ENCODE data around the gene PIP4K2B. TPM values are rescaled to one million over a fixed set of nuclear protein-coding genes. Genes with fewer than 3 reads are reported as not detected.

Gene PIP4K2B
- polyA plus RNA-seq, 1 experiment: 36.8 TPM

DNA sequence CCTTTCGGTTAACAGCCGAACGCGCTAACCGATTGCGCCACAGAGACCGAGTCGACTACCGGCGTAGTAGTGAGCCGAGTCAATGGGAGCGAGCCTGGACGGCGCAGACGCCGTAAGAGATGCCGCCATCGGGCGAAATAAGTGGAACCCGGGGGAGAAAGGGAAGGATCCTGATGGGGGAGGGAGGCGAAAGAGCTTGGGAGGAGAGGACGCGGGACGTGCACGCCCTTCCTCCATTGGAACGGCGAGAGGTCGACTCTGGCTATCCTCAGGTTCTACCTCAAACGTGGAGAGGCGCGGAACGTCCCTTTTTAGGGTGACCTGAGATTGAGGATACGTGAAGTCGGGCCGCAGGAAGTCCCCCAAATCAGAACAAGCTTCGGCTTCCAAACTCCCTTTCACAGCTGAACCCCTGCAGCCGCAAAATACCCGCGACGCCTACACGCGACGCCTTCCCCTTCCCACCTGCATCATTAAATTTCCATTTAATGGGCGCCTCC, 47.5 kb downstream of the PIP4K2B start:
- H3K9me3 ChIP-seq (ENCODE audit: control insufficient read depth, insufficient read depth, low read length): peaks cover 8% of the 10 kb centered on the region; the same call in 1 of the 2 replicates
- H3K27ac ChIP-seq (ENCODE audit: low read depth, low read length): peak overlapping the region; percentile 70
- ChIA-PET POLR2A (interaction anchor here (0.6 to 1.2 kb wide), 5 partner anchors 21 to 167 kb away, joined by 3 to 11 read pairs (median 4); partner anchors contain the start of genes LASP1 and RPL23), CTCF (interaction anchor here (1.2 kb wide), 1 partner anchor 17 kb away, joined by 5 read pairs; no protein-coding TSS in a partner anchor)
- no peaks in the 10 kb centered on the region for H3K27me3 ChIP-seq (ENCODE audit: control insufficient read depth, insufficient read depth, low read length)
- H3K4me3 ChIP-seq (ENCODE audit: low read depth, low read length): peak overlapping the region; percentile 99
- TF ChIP-seq, protein P1, sequence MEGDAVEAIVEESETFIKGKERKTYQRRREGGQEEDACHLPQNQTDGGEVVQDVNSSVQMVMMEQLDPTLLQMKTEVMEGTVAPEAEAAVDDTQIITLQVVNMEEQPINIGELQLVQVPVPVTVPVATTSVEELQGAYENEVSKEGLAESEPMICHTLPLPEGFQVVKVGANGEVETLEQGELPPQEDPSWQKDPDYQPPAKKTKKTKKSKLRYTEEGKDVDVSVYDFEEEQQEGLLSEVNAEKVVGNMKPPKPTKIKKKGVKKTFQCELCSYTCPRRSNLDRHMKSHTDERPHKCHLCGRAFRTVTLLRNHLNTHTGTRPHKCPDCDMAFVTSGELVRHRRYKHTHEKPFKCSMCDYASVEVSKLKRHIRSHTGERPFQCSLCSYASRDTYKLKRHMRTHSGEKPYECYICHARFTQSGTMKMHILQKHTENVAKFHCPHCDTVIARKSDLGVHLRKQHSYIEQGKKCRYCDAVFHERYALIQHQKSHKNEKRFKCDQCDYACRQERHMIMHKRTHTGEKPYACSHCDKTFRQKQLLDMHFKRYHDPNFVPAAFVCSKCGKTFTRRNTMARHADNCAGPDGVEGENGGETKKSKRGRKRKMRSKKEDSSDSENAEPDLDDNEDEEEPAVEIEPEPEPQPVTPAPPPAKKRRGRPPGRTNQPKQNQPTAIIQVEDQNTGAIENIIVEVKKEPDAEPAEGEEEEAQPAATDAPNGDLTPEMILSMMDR (IDR thresholded peaks at IDR 0.05; ENCODE audit: low read depth, low read length): no peak
- DNase-seq (ENCODE audit: low read depth, low spot score): peak; percentile 81

DNA sequence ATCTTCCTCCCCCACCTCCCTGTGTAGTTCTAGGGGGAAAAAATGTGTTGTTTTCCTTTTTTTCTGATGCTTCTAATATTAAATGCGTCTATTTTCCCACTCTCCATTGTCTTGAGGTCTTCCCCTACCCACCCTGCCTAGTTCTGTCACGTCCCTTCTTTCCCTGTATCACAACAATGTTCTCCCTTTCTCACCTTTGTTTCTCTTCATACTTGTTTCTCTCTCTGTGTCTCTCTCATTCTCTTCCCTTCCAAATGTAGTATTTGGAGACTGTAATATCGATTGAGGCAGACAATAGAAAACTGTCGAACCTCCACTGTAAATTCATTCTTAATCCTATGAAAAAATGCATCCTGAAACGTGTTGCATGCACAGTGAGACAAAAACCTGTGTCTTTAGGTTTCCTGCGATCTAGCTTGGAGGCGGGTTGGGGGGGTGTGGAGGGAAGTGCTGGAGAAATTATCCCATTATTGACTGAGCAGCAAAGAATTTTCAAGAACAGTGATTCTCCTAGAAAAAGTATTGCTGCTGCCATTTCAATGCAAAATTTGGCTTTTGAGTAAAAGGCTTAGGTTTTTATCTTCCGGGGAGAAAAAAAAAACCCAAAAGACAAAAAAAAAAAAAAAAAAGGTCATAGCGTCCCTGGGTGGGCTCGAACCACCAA, 48.1 kb downstream of the PIP4K2B start:
- ChIA-PET CTCF (interaction anchor here (1.2 kb wide), 1 partner anchor 16 kb away, joined by 5 read pairs; no protein-coding TSS in a partner anchor), POLR2A (interaction anchor here (0.8 to 1.2 kb wide), 3 partner anchors 103 to 168 kb away, joined by 3 to 11 read pairs (median 3); partner anchors contain the start of genes LASP1 and RPL23)
- H3K4me3 ChIP-seq (ENCODE audit: low read depth, low read length): peak overlapping the region; percentile 85
- DNase-seq (ENCODE audit: low read depth, low spot score): no peak
- H3K9me3 ChIP-seq (ENCODE audit: control insufficient read depth, insufficient read depth, low read length): peaks cover 8% of the 10 kb centered on the region; the same call in 1 of the 2 replicates
- no peak overlapping the region for H3K27ac ChIP-seq (ENCODE audit: low read depth, low read length)
- H3K27me3 ChIP-seq (ENCODE audit: control insufficient read depth, insufficient read depth, low read length): no peaks in the 10 kb centered on the region
- TF ChIP-seq, protein P1 (IDR thresholded peaks at IDR 0.05; ENCODE audit: low read depth, low read length): no peak

DNA sequence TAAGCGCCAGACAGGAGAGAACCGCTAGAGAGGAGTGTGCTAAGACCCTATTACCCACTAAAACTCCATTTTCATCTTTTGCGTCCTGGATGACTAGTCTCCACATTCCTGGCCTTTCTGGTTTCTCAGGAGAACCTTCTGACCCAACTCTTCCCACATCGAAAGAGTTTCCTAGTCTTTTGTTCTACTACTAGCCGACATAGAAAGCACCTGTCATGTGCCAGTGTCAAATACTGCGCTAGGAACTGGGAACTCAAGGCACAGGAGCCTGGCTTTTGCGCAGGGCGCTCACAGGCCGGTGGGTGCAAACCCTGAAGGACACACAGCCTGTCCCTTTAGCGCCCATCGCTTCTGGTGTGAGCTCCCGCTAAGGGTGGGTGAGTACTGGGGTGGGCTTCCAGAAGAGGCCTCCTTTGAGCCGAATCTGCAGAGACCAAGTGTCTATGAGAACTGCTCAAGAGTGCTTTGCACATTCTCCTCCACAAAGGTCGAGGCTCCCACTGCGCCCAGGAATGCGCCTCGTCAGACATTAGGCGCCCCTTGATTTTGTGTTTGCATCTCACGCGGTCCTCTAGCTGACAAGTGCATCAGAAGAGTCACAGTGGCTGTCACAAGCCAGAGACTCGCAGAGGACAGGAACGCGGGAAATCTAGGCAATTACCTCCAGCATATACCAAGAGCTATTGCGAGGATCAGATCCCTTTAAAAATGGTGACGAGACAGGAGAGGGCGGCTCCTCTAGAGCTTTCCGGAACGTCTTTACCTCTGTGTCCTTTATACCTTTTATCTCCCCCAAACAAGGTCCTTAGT, 48.8 kb downstream of the PIP4K2B start:
- Histone ChIP-seq H3K9me3 (ENCODE audit: control insufficient read depth, insufficient read depth, low read length) (peaks cover 8% of the 10 kb centered on the region; the same call in 1 of the 2 replicates), H3K27ac (ENCODE audit: low read depth, low read length) (no peak overlapping the region), H3K4me3 (ENCODE audit: low read depth, low read length) (peak overlapping the region; percentile 85), H3K27me3 (ENCODE audit: control insufficient read depth, insufficient read depth, low read length) (no peaks in the 10 kb centered on the region)
- ChIA-PET POLR2A (interaction anchor here (0.6 kb wide), 1 partner anchor 103 kb away, joined by 3 read pairs; the partner anchor contains the start of gene RPL23), CTCF (interaction anchor here (0.6 kb wide), 1 partner anchor 38 kb away, joined by 3 read pairs; no protein-coding TSS in a partner anchor)
- DNase-seq (ENCODE audit: low read depth, low spot score): no peak
- TF ChIP-seq, protein P1 (IDR thresholded peaks at IDR 0.05; ENCODE audit: low read depth, low read length): no peak

DNA sequence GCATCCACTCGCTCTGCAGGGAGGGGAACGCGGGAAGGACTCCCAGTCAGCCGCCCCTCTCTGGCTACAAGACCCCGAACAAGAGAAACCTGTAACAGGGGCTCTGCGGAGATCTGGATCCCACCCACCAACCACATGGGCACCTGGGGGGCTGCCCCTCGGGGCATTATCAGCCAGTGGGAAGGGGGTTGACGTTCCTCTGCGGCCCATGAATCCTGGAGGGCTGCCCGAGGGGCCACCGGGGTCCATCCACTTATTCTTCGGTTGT, 49.4 kb downstream of the PIP4K2B start:
- Histone ChIP-seq H3K27ac (ENCODE audit: low read depth, low read length) (no peak overlapping the region), H3K27me3 (ENCODE audit: control insufficient read depth, insufficient read depth, low read length) (no peaks in the 10 kb centered on the region), H3K4me3 (ENCODE audit: low read depth, low read length) (peak overlapping the region; percentile 85), H3K9me3 (ENCODE audit: control insufficient read depth, insufficient read depth, low read length) (peaks cover 8% of the 10 kb centered on the region; the same call in 1 of the 2 replicates)
- DNase-seq (ENCODE audit: low read depth, low spot score): no peak
- TF ChIP-seq, protein P1 (IDR thresholded peaks at IDR 0.05; ENCODE audit: low read depth, low read length): no peak
- ChIA-PET CTCF (interaction anchor here (0.6 kb wide), 1 partner anchor 39 kb away, joined by 3 read pairs; no protein-coding TSS in a partner anchor), POLR2A (no interaction called here)
